Measurements from ENCODE around the gene GFI1.

GFI1 gene

GRCh38 chr1:92446546-92446945 is 40.2 kb downstream of the GFI1 start:
- no peak for TF ChIP-seq CTCF (conservative IDR thresholded peaks at IDR 0.05; ENCODE audit: low read depth, low read length)
- H3K4me3 ChIP-seq (ENCODE audit: low read depth, low read length), result no peak overlapping the region
- peak; percentile 44 for DNase-seq (ENCODE audit: low read depth)

- H3K4me3 ChIP-seq (ENCODE audit: low read depth, low read length), result no peak overlapping the region
- TF ChIP-seq CTCF (conservative IDR thresholded peaks at IDR 0.05; ENCODE audit: low read depth, low read length), result no peak
- DNase-seq (ENCODE audit: low read depth), result no peak
These were observed 40.9 kb downstream of the GFI1 start for GRCh38 chr1:92445865-92446264.

GRCh38 chr1:92444351-92444750 is 42.4 kb downstream of the GFI1 start:
- no peak for TF ChIP-seq CTCF (conservative IDR thresholded peaks at IDR 0.05; ENCODE audit: low read depth, low read length)
- peak; percentile 64 for DNase-seq (ENCODE audit: low read depth)

GRCh38 chr1:92443893-92444292 is 42.8 kb downstream of the GFI1 start:
- H3K4me3 ChIP-seq (ENCODE audit: low read depth, low read length), result no peak overlapping the region
- no peak for TF ChIP-seq CTCF (conservative IDR thresholded peaks at IDR 0.05; ENCODE audit: low read depth, low read length)
- no peak for DNase-seq (ENCODE audit: low read depth)

More at GRCh38 chr1:92444351-92444750, 42.4 kb downstream of the GFI1 start:
- no peak overlapping the region for H3K4me3 ChIP-seq (ENCODE audit: low read depth, low read length)

GRCh38 chr1:92442351-92442750 is 44.4 kb downstream of the GFI1 start:
- DNase-seq (ENCODE audit: low read depth), result no peak
- no peak overlapping the region for H3K4me3 ChIP-seq (ENCODE audit: low read depth, low read length)
- no peak for TF ChIP-seq CTCF (conservative IDR thresholded peaks at IDR 0.05; ENCODE audit: low read depth, low read length)

GRCh38 chr1:92441697-92442342 is 44.9 kb downstream of the GFI1 start:
- H3K4me3 ChIP-seq (ENCODE audit: low read depth, low read length), result no peak overlapping the region

More at GRCh38 chr1:92441697-92442342, 44.9 kb downstream of the GFI1 start:
- no peak for DNase-seq (ENCODE audit: low read depth)
- no peak for TF ChIP-seq CTCF (conservative IDR thresholded peaks at IDR 0.05; ENCODE audit: low read depth, low read length)
